GM21390 (cell line): ENCODE data around the gene PPP1R1B.

Experiments used
- ATAC-seq: cut with Tn5 transposase; IDR thresholded peaks from one replicate; pipeline ENCODE4 v1.9.1; 2021; ENCODE audit not compliant: unreplicated experiment

The PPP1R1B gene

DNA sequence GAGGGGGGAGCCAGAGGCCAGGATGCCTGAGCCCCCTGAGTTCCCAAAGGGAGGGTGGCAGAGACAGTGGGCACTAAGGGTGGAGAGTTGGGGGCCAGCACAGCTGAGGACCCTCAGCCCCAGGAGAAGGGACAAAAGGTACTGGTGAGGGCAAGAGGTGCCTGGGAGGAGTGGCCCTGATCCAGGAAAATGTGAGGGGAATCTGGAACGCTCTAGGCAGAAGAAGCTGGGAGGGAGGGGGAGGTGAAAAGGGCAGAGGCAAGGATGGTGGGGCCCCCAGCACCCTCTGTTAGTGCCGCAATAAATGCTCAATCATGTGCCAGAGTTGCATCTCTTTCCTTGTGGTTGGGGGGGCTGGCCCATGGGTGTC, 39.5 kb downstream of the PPP1R1B start:
- no peak for ATAC-seq

GRCh38 chr17:39666601-39667261, 40.0 kb downstream of the PPP1R1B start:
- ATAC-seq, result no peak

DNA sequence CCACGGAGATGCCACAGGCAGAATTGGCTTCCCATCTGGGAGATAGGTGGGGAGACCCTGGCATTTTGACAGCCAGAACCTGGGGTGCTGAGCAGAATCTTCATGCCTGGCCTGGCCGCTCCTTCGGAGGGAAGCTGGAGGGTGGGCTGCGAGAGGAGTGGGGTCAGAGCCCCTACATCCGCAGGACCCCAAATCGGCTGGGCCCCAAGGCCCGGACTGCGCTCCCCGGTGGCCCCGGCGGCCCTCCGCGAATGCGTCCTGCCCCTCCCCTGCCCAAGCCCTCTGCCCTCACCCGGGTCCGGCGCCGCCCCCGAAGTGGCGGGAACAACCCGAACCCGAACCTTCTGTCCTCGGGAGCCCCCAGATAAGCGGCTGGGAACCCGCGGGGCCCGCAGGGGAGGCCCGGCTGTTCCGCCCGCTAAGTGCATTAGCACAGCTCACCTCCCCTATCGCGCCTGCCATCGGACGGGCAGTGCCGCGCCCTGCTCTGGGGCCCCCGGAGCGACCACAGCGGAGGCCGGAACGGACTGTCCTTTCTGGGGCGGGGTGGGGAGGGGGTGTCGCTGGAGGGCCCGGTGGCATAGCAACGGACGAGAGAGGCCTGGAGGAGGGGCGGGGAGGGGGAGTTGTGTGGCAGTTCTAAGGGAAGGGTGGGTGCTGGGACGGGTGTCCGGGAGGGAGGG, 40.7 kb downstream of the PPP1R1B start:
- no peak for ATAC-seq

DNA sequence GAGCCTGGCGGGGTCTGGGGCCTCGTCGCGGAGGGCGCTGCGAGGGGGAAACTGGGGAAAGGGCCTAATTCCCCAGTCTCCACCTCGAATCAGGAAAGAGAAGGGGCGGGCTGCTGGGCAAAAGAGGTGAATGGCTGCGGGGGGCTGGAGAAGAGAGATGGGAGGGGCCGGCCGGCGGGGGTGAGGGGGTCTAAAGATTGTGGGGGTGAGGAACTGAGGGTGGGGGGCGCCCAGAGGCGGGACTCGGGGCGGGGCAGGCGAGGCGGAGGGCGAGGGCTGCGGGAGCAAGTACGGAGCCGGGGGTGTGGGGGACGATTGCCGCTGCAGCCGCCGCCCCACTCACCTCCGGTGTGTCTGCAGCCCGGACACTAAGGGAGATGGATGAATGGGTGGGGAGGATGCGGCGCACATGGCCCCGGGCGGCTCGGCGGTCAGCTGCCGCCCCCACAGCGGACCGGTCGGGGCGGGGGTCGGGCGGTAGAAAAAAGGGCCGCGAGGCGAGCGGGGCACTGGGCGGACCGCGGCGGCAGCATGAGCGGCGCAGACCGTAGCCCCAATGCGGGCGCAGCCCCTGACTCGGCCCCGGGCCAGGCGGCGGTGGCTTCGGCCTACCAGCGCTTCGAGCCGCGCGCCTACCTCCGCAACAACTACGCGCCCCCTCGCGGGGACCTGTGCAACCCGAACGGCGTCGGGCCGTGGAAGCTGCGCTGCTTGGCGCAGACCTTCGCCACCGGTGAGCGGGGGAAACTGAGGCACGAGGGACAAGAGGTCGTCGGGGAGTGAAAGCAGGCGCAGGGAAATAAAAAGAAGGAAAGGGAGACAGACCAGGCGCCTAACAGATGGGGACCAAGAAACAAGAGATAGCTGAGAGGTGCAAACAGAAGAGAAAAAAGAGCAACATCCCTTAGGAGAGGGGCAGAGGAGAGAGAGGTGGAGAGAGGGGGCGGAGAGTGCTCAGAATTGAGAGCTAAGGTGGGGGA, 41.5 kb downstream of the PPP1R1B start, which contains the start of gene PNMT:
PNMT (plus strand) TSS at position 509 of the 980 bp plus-strand sequence; CDS start at position 532, 23 bp downstream.
- no peak for ATAC-seq

DNA sequence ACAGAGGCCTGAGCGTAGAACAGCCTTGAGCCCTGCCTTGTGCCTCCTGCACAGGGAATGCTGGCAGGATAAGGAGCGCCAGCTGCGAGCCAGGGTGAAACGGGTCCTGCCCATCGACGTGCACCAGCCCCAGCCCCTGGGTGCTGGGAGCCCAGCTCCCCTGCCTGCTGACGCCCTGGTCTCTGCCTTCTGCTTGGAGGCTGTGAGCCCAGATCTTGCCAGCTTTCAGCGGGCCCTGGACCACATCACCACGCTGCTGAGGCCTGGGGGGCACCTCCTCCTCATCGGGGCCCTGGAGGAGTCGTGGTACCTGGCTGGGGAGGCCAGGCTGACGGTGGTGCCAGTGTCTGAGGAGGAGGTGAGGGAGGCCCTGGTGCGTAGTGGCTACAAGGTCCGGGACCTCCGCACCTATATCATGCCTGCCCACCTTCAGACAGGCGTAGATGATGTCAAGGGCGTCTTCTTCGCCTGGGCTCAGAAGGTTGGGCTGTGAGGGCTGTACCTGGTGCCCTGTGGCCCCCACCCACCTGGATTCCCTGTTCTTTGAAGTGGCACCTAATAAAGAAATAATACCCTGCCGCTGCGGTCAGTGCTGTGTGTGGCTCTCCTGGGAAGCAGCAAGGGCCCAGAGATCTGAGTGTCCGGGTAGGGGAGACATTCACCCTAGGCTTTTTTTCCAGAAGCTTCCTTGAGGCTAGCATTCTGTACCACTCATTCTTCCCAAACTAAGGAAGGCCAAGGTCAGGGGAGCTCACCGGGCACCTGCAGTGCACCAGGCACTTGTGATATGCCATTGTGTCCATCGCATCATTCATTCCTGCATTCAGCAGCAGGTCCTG, 43.4 kb downstream of the PPP1R1B start:
- ATAC-seq, result no peak

GRCh38 chr17:39670746-39671145, 44.0 kb downstream of the PPP1R1B start:
- ATAC-seq, result no peak

- no peak for ATAC-seq
Measured at GRCh38 chr17:39671651-39672521, 45.1 kb downstream of the PPP1R1B start.

DNA sequence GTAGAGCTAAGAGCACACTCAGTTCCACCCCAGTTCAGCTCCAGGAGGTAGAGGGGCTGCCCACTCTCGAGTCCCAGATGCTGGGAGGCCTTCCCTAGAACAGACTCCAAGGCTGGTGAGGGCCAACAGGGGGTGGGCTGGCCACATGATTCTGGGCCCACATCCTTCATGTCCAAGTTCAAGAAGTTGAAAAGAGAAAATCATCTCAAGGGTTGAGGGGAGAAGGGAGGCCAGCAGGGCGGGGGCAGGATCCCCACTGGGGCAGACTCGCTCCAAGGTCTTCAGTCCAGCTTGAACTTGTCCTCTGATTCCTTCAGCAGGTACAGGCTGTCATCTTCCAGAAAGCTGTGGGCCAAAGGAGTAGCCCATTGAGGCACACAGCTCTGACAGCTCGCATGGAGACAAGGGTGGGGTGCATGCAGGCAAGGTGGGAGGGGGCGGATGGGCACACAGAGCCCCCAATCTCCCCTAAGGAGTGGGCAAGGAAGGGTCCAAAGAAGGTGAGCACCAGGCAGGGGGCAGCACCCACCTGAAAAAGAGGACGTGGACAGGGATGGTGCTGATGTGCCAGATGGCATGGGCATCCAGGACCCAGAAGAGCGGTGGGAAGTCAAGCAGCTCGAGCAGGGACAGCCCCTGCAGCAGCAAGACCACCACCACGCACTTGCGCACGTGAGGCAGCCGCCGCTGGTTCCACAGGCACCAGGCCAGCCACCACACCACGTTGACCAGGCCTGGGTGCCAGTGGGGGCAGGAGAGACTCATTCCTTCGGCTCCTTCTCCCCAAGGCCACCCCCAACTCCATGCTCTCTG, 46.0 kb downstream of the PPP1R1B start:
- no peak for ATAC-seq

DNA sequence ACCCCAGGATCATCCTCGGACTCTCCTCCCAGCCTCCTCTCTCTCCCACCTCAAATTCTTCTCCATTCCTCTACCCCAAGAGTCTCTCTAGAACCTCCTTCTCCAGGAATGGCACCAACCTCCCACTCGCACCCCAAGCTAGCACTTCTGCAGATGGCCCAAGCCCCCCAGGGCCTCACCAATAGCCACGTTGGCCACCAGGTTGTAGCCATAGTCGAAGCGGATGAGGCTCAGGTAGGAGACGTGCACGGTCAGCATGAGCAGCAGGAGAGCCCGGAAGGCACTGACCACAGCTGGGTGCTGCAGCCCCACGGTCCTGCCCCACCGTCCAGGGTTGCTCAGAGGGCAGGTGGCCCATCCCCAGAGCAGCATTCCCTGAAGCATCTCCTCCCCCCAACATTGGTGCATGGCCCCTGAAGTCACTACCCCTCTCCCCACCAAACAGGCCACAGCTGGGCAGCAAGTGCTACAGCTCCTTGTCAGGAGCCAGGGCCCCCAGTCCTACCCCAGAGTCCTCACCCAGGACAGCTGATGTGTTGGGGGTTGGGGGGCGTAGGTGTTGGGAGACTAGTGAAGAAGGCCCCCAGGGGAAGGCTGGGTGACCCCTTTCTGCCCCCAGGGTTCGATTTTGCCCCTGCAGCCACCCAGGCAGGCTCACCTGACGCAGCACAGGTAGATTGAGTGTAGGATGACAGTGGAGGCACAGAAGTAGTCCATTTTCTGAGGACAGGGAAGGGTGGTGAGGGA, 46.8 kb downstream of the PPP1R1B start:
- ATAC-seq, result no peak

GRCh38 chr17:39674179-39674578, 47.4 kb downstream of the PPP1R1B start:
- ATAC-seq, result no peak

DNA sequence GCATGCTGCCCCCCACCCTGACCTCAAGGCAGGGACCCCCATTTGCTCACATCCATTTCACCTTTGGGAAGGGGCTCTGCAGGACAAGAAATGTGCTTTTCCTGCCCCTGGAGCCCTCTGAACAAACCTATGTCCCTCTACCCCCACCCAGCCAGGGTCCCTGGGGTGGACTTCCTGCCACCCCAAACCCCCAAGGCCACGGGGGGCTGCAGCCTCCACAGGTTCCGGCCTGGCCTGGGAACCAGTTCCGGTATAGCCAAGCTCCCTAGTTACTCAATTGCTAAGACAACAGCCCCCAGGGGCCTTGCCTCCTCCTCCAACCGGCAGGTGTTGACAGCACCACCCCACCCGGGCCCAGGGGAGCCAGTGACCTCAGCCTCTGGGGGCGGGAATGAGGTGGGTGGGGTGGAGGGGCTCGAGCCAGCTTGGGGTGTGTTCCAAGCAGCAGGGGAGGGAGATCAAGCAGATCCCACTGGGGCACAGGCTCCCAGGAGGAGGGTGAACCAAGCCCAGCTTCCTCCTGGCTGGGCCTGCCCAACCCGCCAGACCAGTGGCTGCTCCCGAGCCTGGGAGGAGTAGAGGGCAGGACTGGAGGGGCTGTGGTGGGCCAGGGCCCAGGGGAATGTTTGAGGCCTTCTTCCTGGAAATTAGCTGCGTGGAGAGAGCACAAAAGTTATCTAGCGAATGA, 48.1 kb downstream of the PPP1R1B start:
- ATAC-seq, result no peak

DNA sequence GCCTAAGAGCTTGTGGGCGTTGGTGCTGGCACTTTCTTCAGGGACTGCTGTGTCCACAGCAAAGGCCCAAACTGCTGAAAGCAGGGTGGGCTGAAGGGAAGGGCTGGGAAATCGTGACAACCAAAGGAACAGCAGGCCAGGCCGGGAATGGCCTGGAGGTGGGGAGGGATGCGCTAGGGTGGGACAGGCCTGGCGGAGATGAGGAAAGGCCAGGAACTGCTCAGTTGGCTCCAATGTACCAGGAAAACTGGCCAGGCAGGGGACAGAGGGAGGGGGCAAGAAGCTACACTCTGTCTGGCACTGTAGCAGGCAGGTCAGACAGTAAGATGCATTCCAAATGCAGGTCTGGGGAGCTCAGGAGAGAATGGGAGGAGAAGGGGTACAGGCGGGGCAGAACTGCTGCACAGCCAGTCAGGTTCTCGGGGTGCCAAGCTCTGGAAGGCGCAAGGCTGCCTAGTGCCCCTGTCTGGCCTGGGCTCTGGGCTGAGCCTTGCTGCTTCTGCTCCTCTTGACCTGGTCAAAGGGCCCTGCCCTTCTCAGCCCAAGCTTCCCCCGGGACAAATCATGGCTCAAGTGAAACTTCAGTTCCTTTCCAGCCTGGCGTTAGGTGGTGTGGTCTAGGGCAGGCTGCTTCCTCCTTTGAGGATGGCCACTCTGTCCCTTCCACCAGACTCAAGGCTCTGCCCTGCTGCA, 48.8 kb downstream of the PPP1R1B start:
- ATAC-seq, result no peak

DNA sequence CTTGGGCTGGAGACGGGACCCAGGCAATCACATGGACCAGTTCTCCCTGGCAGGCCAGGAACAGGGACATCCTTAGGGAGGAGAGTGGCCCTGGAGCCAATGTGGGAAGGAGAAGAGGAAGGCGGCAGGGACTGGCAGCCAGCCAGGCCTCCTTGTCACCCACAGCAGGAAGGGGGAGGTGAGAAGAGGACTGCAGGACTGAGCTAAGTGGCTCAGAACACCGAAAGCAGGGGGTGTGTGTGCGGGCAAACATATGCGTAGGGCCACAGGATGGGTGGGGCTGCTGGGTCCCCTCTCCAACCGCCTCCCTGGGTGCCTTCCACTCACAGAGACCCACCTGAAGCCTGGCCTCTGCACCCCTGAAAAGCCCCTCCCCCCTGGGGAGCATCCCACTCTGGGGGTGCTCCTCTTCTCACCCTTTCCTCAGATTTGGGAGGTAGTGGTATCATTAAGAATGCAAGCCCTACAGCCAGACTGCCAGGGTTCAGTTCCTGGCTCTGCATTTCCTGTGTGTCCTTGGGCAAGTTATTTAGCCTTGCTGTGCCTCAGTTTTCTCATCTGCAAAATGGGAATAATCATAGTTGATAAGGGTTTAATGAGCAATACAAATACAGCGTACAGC, 49.6 kb downstream of the PPP1R1B start:
- no peak for ATAC-seq

- ATAC-seq, result no peak
Measured at GRCh38 chr17:39677072-39677471, 50.3 kb downstream of the PPP1R1B start.

GRCh38 chr17:39677542-39678339, 51.0 kb downstream of the PPP1R1B start:
- no peak for ATAC-seq
